GM19452 (cell line): ENCODE results near the gene PPP2R2C.
A peak's percentile ranks its signal among the peaks of the same experiment; 100 is the strongest.

ENCODE experiments used
- ATAC-seq: cut with Tn5 transposase; IDR thresholded peaks from one replicate; pipeline ENCODE4 v1.9.1; 2021; ENCODE audit not compliant: unreplicated experiment

The PPP2R2C gene

GRCh38 chr4:6292376-6293096, 179.9 kb downstream of the PPP2R2C start:
- no peak for ATAC-seq

DNA sequence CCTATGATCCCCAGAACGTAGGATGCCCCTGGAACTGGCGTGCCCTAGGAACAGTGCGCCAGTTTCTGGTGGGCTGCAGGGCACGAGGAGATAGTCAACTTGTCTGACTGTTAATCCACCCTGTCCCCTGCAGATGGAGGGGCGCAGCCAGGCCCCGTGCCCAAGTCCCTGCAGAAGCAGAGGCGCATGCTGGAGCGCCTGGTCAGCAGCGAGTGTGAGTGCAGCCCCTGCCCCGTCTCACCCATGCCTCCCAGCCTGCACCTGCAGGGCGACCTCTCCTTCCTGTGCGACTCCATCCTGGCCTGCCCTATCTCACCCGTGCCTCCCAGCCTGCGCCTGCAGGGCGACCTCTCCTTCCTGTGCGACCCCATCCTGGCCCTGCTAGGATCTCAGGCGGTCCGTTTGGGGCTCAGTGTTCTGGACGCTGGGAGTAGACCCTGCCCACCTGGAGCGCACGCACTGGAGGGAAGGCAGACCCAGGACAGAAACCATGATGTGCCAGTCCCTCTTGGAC, 180.6 kb downstream of the PPP2R2C start:
- no peak for ATAC-seq

- ATAC-seq, result no peak
Measured at GRCh38 chr4:6290769-6291547, 181.5 kb downstream of the PPP2R2C start.

DNA sequence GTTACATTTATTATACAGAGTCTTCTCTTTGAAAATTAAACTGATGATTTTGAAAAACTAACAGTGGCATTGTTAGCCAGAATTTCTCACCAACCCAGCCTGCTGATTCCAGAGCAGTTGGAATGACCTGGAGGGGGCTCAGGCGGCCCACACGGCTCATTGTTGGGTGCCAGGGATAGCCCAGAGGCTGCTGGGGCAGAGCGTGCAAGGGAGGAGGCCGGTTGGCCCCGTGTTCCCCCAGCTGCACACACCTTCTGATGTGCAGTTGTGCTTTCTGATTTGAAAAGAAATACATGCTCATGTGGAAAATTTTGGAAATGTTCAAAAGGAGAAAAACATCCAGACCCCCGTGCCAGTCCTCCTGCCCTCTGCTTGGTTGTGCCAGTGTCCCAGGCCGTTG, 182.2 kb downstream of the PPP2R2C start:
- no peak for ATAC-seq

DNA sequence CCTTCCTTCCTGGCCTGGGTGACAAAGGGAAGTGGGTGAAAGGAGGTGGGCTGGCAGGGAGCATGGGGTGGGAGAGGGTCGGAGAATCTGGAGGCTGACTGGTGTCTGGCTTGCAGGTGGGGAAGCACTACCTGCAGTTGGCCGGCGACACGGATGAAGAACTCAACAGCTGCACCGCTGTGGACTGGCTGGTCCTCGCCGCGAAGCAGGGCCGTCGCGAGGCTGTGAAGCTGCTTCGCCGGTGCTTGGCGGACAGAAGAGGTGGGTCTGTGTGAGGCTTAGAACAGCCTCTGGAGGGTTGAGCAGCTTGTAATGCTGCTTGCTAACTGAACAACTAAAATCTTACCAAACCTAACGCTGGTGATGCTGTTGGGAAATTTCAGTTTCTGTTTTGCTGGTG, 183.5 kb downstream of the PPP2R2C start:
- ATAC-seq, result no peak

- ATAC-seq, result no peak
Measured at GRCh38 chr4:6288342-6288741, 184.1 kb downstream of the PPP2R2C start.

GRCh38 chr4:6287017-6287788, 185.2 kb downstream of the PPP2R2C start:
- no peak for ATAC-seq

GRCh38 chr4:6283282-6283681, 189.1 kb downstream of the PPP2R2C start:
- ATAC-seq, result no peak

DNA sequence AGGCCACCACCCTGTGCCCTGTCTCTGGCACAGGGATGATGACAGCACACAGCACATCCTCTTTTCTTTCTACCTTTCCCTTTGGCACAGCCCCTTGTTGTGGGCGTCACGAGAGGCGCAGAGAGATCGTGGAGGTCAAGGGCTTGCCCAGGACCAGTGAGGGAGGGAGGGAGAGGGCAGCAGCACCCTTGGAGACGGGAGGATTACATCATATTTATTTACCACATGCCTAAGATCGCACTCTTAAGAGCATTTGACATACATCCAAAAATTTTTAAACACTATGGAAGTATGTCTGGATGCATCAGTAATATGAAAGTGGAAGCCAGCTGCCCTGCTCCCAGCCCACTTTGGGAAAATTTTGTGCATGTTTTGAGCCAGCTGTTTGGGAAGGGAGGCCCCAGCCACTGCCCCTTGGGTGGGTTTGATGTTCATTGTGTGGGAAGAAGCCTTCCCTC, 190.1 kb downstream of the PPP2R2C start:
- no peak for ATAC-seq

DNA sequence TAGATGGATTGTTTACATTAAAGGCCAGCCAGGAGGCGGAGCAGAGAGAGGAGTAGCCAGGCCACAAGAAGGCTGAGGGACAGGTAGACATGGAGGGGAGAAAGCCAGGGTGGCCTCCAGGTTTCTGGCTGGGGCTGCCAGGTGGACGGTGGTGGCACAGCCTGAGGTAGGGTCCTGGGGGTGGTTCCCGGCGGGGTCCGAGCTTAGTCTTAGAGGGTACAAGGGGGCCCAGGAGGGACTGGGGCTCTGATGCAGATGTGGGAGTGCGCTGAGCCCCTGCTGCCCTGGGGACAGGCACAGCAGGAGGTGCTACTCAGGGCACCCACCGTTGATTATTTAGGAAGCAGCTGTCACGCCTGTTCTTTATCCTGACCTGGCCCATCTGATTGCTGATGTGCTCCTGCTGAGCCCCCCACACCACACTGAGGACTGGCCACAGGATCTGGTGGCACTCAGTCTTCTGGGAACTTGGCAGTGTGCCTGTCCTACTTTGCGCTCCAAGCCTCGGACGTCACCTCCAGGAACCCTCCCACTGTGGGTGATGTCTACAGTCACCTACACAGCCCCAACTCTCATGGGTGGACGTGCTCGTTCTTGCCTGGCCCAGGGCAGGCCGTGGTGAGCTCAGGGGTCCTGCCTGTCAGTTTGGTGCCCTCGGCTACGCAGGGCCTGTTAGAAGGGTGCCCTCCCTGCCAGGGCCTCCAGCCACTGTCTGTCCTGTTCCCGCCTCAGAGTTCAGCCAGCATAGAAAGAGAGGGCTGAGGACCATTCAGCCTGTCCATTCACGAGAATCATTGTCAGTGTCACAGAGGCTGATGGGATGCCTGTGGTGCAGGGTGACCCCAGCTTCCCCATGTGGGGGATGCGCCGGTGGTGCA, 190.7 kb downstream of the PPP2R2C start:
- ATAC-seq, result no peak

- no peak for ATAC-seq
Measured at GRCh38 chr4:6280365-6280996, 191.9 kb downstream of the PPP2R2C start.

DNA sequence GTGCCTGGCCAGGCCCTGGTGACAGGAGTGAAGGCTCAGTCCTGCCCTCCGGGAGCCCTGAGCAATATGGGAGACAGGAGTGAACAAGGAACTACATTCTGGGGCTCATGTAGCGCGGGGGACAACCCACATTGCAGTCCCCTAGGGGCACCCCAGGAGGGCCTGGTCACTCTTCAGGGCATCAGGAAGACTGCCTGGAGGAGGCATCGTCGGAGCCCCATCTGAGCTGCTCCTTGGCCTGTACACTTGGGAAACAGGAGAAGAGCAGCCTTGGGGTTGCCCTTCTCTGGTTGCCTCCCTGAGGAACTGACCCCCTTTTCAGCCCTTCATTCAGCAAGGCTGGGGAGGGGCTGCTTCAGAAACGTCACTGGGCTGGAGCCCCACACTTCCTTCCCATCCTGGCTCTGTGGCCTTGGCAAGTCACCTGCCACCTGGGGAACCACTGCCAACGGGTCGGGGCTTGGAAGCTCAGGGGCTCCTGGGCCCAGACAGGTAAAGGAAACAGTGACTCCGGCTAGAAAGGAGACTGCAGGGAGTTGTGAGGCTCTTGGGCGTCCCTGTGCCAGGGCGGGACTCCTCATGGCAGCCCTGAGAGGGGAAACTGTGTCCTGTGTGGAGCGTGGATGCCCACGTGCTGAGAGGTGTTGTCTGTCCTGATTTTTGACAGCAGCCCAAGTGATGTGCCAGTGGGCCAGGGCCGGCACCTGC, 192.7 kb downstream of the PPP2R2C start:
- no peak for ATAC-seq

DNA sequence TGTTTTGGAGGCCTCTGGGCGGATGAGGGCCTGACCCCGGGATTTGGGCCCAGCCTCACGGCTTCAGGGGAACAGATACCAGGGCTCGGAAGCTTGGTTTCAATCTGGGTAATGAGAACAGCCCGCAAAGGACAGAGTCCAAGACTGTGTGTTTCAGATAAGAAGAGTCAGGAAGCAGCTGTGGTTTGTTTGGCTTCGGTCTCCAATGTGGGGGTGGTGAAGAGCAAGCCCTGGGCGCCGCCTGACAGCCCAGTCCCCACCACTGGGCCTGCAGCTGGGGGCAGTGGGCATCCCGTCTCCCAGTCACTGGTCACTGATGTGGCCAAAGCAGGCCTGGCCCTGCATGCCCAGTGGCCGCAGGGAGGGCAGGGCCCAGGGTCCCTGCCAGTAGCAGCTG, 193.6 kb downstream of the PPP2R2C start:
- peak; percentile 89 for ATAC-seq

DNA sequence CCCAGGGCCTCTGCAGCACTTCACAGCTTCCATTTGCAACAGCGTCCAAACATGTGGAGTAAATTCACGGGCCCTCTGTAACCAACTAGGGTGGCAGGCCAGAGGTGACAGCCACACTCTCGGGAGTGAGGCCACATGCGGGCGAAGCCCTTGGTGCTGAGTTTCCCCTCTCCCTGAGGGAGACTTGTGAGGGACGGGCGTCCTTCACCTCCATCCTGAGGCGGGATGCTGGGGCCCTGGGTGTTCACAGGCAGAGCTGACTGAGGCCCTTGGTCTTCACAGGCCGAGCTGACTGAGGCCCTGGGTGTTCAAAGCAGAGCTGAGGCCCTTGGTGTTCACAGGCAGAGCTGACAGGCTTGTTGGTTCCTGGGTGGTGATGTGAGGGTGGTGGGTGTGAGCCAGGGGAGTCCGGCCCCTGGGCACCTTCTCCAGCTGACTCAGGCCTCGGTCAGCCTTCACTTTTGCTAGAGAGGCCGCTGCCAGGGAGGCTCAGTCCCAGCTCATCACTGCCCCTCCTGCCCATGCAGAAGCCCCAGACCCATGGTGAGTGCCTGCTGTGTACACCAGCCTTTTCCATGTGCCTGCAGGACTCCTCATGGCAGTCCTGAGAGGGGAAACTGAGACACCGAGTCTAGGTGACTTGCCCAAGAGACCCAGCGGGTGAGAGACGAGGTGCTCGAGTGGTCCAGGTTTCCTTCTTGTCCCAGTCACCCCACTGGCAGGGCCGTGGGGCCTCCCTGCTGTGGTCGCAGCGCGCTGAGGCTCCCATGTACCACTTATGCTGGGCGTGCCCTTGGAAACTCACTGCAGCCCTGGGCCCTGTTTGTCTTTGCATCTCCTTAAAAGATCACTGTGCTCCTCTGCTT, 194.2 kb downstream of the PPP2R2C start:
- ATAC-seq, result peak; percentile 6

GRCh38 chr4:6277139-6277802, 195.1 kb downstream of the PPP2R2C start:
- ATAC-seq, result no peak

DNA sequence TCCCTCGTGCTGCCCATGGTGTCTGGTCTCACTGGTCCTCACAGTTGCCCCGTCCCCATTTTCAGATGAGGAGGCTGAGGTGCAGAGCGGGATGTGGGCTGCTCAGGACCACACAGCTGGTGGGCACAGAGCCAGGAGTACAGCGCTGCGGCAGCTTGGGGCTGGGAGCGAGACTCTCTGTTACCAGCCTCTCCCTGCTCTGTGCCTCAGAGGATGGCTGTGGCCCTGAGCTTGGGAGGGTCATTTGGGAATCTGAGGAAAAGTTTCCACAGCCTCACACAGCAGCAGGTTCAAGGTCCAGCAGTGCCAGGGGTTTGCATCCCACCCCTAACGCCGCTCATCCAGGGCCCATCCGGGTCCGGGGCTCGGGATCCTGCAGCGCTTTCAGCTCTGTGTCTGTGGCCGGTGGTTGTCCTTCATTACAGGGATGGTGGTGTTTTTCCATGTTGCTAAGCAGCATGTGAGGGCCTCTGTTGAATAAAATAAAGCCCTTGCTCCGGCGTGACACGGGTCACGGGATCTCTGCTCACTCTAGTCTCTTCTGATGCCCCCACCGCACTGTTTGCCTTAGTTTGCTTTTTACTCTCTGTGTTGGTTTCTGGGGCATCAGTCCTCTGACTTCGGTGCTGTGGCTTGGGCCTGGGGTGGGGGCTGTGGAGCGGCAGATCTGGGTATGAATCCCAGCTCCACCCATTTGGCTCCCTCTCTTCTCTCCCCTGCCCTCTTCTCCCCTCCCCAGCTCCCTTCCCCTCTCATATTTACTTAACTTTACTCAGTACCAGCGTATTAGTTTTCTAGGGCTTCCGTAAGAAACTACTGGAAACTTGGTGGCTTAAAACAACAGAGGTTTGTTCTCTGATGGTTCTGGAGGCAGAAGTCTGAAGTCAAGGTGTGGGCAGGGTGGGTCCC, 196.3 kb downstream of the PPP2R2C start:
- ATAC-seq, result no peak

- ATAC-seq, result no peak
Measured at GRCh38 chr4:6275351-6275750, 197.1 kb downstream of the PPP2R2C start.
